H7 (cell line): Measurements from ENCODE around the gene DEPP1. TPM values are rescaled to one million over a fixed set of nuclear protein-coding genes. Genes with fewer than 3 reads are reported as not detected.
"Not testable (repeated sequence)": the region's sequence is repeated elsewhere in the genome, so short reads cannot be mapped to it uniquely, and the experiment has no call there.

ENCODE experiments used
- DNase-seq: peaks from one replicate; pipeline ENCODE4 v3.0.0; 2012
- H3K27me3 ChIP-seq: 2 replicates; pipeline ENCODE4 v1.6.0; 2011; ENCODE audit warnings: mild to moderate bottlenecking, low read length; ENCODE audit not compliant: control insufficient read depth, insufficient read depth
- H3K36me3 ChIP-seq: replicated peaks from 2 replicates; pipeline ENCODE4 v1.5.1; 2011; ENCODE audit warnings: low read length; ENCODE audit not compliant: control insufficient read depth, insufficient read depth
- H3K4me3 ChIP-seq: 2 replicates; pipeline ENCODE4 v1.5.1; 2011; ENCODE audit warnings: low read depth, mild to moderate bottlenecking, control low read depth, low read length, moderate library complexity; ENCODE audit not compliant: insufficient read depth
- total RNA-seq: library from RNA; depleted of rRNA; stranded (reverse); fragments of >200 nt; shearing (Covaris generic); gene quantifications from 2 replicates; pipeline ENCODE4 v1.2.3, GENCODE V29; 2014; rRNA removed

DEPP1 gene, protein sequence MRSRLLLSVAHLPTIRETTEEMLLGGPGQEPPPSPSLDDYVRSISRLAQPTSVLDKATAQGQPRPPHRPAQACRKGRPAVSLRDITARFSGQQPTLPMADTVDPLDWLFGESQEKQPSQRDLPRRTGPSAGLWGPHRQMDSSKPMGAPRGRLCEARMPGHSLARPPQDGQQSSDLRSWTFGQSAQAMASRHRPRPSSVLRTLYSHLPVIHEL
- total RNA-seq, result 0.28 and 1.2 TPM in 2 replicates

DNA sequence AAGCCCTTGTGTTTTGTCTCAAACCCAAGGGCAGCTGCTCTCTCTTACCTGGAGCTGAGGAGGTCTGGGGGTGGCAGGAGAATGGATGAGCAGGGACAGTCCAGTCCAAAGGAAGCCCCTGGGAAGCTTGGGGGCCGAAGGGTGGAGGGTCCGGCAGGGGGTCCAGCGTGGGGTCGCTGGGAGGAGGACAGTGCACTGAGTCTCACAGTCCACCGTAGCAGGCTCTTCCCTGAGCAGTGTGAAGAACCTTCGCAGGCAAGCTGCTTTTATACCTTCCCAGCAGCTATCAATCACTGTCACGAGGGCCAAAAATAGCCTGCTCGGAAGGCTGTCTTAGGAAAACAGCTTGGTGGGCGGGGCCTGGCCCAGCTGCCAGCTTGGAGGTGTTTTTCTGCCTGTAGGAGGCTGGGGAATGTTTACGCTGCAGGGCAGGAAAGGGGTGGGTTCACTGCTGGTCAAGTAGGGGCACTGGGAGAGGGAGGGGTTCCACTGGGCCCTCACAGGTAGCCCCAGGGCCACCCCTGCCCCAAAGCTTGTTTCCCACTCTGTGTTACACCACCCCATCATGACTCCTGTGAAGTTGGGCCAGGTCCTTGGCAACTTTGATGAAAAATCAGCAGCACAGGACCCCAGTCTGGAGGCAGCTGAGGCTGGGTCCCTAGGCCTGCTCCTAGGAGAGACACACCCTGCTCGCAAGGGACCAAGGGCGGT lies at the start of gene DEPP1:
DEPP1 (minus strand) TSS at position 240 of the 711 bp plus-strand sequence. CDS start 779 bp downstream, outside the sequence.
- no peak within 1 kb of the TSS for H3K4me3 ChIP-seq
- H3K27me3 ChIP-seq, result no peaks in the 10 kb centered on the region; the same call in 1 of the 2 replicates
- H3K36me3 ChIP-seq, result no peaks in the 10 kb centered on the region; the same call in 1 of the 2 replicates
- DNase-seq, result peak; percentile 88

DNA sequence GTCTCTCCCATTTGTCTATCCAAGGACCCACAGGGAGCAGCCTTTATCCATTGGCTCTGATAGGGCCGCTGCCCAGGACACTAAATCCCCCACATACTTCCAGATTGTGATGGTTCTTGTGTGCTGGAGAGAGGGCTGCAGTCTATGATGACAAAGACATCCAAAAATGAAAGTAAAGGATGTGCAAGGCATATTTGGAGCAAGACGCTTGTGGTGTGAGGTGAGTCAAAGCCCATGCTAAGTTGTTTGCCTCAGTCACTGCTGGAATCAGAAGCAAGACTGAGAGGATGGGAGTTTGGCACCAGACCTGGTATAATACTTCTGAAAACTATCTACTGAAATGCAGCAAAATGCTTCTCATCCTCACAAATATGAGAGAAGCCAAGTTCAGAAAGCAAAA lies 44.8 kb upstream of the DEPP1 start:
- Histone ChIP-seq H3K36me3 (no peaks in the 10 kb centered on the region), H3K27me3 (no peaks in the 10 kb centered on the region), H3K4me3 (no peak overlapping the region)
- DNase-seq, result no peak

DNA sequence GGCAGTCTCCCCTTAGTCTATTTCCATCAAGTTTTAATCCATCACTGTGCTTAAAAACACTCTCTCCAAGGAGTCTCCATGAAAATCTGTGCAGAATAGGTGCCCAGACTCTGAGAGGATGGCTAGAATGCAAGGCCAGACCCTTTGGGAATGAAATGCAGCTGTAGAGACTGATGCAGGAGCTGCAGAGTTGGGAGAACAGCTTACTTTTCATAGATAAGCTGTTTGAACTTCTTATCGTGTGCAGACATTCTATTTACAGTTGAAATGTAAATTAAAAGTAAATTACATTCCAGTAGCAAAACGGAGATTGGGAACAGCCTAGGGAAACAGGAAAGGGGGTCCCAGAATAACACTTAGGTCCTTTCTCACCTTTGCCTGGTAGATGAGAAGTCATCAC lies 37.0 kb upstream of the DEPP1 start:
- Histone ChIP-seq H3K36me3 (no peaks in the 10 kb centered on the region), H3K4me3 (no peak overlapping the region), H3K27me3 (no peaks in the 10 kb centered on the region)
- DNase-seq, result no peak

DNA sequence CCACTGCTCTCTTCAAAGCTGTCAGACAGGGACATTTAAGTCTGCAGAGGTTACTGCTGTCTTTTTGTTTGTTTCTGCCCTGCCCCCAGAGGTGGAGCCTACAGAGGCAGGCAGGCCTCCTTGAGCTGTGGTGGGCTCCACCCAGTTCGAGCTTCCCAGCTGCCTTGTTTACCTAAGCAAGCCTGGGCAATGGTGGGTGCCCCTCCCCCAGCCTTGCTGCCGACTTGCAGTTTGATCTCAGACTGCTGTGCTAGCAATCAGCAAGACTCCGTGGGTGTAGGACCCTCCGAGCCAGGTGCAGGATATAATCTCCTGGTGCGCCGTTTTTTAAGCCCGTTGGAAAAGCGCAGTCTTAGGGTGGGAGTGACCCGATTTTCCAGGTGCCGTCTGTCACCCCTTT lies 35.9 kb upstream of the DEPP1 start:
- H3K27me3 ChIP-seq, DNase-seq, H3K4me3 ChIP-seq, H3K36me3 ChIP-seq: not testable (repeated sequence)

DNA sequence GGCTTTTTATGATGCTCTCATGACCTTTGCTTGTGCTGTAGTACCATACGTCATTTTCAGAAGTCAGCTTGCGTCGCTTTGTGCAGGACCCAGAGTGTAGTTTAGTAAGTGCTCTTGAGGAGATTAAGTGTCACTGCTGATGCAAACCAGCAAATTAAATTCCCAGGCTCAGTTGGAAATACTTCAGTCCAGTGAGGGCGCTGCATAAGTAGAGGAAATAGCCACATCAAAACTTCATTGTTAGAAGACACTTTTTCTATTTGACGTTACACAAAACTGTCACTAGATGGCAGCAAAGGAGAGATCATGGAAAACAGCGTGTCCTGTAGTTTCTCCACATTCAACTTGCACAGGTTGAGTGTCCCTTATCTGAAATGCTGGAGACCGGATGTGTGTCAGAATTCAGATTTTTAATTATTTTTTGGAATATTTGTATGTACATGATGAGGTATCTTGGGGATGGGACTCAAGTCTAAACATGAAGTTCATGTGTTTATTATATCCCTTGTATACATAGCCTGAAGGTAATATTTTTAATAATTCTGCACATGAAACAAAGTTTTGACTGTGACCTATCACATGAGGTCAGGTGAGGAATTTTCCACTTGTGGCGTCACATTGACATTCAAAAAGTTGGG lies 30.0 kb upstream of the DEPP1 start:
- Histone ChIP-seq H3K4me3 (no peak overlapping the region), H3K27me3 (no peaks in the 10 kb centered on the region), H3K36me3 (peaks cover 3% of the 10 kb centered on the region)
- DNase-seq, result peak; percentile 66

DNA sequence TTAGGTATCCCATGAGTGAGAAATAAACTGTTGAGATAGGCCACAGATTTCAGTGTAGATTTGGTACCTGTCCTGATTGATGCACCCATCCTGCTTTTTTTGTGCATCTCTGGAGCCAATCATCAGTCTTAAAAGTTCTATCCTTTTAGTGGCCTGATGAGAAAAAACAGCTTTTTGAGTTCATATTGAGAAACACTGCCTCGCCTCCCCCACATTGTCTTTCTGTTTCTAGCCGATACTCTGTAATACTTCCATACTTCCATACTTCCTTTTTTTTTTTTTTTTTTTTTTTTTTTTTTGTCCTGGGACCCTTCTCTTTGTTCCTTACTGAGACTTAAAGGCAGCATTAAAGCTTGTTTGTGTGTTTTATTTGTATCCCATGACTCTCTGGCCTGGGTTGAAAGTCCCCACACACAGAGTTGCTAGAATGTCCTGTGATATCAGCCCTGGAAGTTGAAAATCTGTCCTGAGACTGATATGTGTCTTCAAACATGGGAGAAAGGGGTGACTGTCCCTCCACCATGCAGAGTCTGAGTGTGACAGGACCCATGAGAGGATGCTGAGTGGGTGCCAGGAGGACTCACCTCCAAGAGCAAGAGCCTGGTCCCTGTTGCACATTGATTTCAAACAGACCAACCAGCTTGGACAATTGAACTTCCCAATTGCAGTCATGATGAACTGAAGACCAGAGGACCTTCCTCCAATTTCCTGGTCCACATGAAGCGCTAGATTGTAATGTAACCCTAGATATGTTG lies 27.8 kb upstream of the DEPP1 start:
- peaks cover 8% of the 10 kb centered on the region for H3K36me3 ChIP-seq
- H3K27me3 ChIP-seq, result no peaks in the 10 kb centered on the region
- H3K4me3 ChIP-seq, result no peak overlapping the region
- DNase-seq, result no peak

DNA sequence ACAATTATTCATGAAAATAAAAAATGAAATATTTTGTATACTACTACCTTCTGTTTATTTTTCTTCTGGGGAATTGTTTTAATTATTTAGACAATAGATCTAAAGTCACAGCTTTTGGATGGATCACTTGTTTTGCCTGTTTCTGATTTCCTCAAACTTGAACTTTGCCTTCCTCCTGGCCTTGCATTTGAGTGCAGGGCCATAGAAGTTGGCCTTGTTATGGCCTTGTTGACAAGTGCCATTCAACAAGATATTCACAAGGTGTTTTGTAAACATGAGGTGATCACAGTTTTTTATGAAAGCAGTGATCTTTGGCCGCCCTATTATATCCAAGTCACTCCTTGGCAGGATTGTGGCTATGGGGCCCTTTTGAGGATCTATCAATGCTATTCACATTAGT lies 26.7 kb upstream of the DEPP1 start:
- Histone ChIP-seq H3K27me3 (no peaks in the 10 kb centered on the region), H3K4me3 (no peak overlapping the region), H3K36me3 (peaks cover 8% of the 10 kb centered on the region)
- DNase-seq, result no peak

DNA sequence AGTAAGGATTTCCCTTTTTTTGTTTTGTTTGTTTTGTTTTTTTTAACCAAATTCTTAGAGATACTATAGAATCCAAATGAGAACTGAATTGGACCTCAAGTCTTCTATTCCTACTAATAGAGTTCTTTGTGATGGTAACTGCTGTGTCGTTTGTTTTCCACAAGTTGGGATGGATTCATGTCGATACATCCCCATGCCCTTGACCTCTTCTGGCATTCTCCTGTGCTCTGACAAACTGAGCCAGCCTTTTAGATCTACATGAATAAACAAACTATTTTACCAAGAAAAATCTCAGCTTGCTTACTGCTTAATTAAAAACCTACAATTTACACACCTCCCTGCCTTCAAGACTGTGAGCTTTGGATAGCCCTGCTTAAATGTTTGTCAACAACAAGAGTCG lies 26.1 kb upstream of the DEPP1 start:
- no peaks in the 10 kb centered on the region for H3K27me3 ChIP-seq
- peaks cover 8% of the 10 kb centered on the region for H3K36me3 ChIP-seq
- H3K4me3 ChIP-seq, result no peak overlapping the region
- DNase-seq, result no peak

DNA sequence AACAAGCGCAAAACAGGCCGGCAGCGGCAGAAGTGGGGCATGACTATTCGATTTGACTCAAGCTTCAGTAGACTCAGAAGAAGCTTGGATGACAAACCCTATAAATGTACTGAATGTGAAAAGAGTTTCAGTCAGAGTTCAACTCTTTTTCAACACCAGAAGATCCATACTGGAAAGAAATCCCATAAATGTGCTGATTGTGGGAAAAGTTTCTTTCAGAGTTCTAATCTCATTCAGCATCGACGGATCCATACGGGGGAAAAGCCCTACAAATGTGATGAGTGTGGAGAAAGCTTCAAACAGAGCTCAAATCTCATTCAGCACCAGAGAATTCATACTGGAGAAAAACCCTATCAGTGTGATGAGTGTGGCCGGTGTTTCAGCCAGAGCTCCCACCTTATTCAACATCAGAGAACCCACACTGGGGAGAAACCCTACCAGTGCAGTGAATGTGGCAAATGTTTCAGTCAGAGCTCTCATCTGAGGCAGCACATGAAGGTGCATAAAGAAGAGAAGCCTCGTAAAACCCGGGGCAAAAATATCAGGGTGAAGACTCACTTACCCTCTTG lies 24.9 kb upstream of the DEPP1 start:
- Histone ChIP-seq H3K27me3 (no peaks in the 10 kb centered on the region), H3K4me3 (no peak overlapping the region), H3K36me3 (peaks cover 8% of the 10 kb centered on the region)
- DNase-seq, result no peak

DNA sequence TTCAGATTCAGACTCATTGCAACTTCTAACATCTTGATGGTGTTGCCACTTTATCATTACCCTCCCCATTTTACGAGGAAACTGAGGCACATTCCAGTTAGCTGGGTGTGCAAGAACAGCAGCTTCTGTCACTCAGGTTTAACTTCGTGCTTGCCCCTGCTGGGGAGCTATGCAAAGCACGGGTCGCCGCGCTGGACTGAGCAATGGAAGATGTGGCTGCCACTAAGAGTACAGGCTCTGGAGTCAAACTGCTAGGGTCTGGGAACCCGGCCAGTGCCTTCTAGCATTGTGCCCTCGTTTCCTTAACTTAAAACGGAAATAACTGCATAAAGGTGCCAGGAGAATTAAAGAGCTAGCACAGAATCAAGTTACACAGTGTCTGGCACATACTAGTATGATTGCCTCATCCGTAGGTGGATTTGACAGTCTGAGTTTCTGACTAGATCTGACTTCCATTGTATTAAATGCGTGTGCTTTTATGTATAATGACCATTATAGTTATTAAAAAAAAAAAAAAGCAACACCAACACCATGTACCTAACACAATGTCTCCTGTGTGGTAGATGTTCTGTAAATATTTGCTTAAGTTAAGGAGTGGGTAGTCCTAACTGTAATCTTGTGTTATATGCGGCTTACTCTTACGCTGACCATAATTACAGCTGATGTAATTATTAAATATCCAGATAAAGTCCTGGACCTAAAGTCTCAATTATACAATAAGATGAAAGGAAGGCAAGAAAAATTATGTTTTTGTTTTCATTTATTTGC lies 23.0 kb upstream of the DEPP1 start:
- Histone ChIP-seq H3K27me3 (no peaks in the 10 kb centered on the region), H3K36me3 (peaks cover 8% of the 10 kb centered on the region), H3K4me3 (peak overlapping the region; percentile 57)
- DNase-seq, result peak; percentile 60

DNA sequence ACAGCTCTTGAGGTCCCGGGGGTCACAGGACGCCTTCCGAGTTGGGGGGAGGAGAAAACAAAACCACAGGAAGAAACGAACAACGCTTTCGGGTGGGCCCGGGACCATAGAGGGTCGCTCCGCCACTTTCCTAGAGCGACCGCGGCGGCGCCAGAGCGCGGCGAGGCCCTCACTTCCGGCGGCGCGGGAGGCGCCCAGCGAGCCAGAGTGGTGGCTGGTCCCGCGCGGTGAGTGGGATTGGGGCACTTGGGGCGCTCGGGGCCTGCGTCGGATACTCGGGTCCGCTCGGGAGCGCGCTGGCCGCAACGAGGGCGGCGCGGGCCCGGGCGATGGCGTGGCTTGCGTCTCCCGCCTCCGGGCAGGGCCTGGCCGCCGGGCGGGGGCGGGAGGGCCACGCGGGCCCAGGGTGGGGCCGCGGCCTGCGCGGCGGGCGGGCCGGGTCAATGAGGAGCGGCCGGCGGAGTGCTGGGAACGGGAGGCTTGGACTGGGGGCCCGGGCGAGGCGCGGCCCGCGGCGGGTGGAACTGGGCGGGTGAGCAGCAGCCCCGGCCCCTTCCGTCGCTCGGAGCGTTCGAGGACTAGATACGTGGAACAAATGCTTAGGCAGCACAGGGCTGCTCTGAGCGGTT lies 22.3 kb upstream of the DEPP1 start, which contains the start of gene ZNF22:
ZNF22 (plus strand) TSS at position 172 of the 629 bp plus-strand sequence. CDS start 2,446 bp downstream, outside the sequence.
- Histone ChIP-seq H3K4me3 (peak within 1 kb of the TSS; percentile 57), H3K36me3 (peaks cover 8% of the 10 kb centered on the region), H3K27me3 (no peaks in the 10 kb centered on the region)
- peak; percentile 86 for DNase-seq

DNA sequence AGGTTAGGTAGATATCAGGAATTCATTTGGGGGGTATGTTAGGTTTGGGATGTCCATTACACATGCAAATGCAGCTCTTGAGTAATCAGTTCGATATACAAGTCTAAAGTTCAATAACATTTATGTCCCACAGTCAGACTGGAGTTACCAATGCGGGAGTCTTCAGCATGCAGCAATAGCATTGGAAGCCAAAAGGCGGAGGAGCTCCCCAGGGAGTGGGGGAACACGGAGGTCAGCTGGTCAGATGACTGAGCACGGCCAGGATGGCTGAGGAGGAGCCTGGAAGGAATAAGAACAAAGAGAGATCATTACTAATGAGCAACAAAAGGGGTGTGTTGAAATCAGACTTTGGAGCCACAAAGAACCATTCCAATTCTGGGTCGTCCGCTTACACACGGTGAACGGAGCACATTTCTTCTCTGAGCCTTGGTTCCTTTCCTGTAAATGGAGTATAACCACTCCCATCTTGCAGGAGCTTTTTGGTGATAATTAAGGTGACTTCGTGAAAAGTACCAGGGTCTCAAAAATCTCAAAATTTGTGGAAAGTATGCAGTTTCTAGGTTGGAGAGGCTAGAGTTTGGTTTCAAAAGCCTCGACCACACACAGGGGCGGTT lies 21.6 kb upstream of the DEPP1 start:
- DNase-seq, result no peak
- Histone ChIP-seq H3K27me3 (no peaks in the 10 kb centered on the region), H3K4me3 (peak overlapping the region; percentile 57), H3K36me3 (peaks cover 8% of the 10 kb centered on the region)

DNA sequence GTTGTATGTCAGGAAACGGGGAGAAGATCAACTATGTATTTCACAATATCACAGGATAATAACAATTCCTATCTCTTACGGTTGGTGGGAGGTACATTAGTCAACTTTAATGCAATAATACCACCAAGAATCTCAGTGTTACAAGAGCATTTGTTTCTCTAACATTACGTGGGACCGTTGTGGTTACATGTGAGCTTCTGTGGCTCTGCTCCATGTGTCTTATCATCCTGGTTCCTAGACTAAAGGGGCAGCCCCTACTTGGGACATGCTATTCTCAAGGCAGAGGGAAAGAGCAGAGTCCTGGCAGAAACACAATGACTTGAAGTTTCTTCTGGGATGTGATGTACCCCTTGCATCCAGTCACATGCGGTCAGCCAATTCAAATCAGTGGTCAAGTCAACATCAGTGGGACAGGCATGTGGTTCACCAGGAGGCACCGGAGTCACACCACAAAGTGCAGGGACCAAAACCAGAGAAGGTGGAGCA lies 19.6 kb upstream of the DEPP1 start:
- DNase-seq, result no peak
- no peak overlapping the region for H3K4me3 ChIP-seq
- no peaks in the 10 kb centered on the region for H3K27me3 ChIP-seq
- H3K36me3 ChIP-seq, result peaks cover under 1% of the 10 kb centered on the region
